Measurements from ENCODE around the gene GRIN2A.

GRCh38 chr16:10210944-10211343 is 28.7 kb upstream of the GRIN2A start:
- TF ChIP-seq, protein P1, sequence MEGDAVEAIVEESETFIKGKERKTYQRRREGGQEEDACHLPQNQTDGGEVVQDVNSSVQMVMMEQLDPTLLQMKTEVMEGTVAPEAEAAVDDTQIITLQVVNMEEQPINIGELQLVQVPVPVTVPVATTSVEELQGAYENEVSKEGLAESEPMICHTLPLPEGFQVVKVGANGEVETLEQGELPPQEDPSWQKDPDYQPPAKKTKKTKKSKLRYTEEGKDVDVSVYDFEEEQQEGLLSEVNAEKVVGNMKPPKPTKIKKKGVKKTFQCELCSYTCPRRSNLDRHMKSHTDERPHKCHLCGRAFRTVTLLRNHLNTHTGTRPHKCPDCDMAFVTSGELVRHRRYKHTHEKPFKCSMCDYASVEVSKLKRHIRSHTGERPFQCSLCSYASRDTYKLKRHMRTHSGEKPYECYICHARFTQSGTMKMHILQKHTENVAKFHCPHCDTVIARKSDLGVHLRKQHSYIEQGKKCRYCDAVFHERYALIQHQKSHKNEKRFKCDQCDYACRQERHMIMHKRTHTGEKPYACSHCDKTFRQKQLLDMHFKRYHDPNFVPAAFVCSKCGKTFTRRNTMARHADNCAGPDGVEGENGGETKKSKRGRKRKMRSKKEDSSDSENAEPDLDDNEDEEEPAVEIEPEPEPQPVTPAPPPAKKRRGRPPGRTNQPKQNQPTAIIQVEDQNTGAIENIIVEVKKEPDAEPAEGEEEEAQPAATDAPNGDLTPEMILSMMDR (IDR thresholded peaks at IDR 0.05): no peak
- no peak for TF ChIP-seq POLR2A (IDR thresholded peaks at IDR 0.05)
